HG02884 (cell line): ENCODE results near the gene AFAP1.

Experiments
- ATAC-seq: cut with Tn5 transposase; IDR thresholded peaks from one replicate; pipeline ENCODE4 v1.9.1; 2021; ENCODE audit warnings: mild to moderate bottlenecking, moderate library complexity; ENCODE audit not compliant: unreplicated experiment

Gene AFAP1

GRCh38 chr4:7772711-7773385 lies 166.8 kb downstream of the AFAP1 start:
- no peak for ATAC-seq

GRCh38 chr4:7771541-7772507 lies 167.8 kb downstream of the AFAP1 start:
- peak; percentile 91 for ATAC-seq

GRCh38 chr4:7771056-7771455 lies 168.6 kb downstream of the AFAP1 start:
- ATAC-seq: no peak

GRCh38 chr4:7770224-7771050 lies 169.2 kb downstream of the AFAP1 start:
- ATAC-seq: no peak

GRCh38 chr4:7769396-7770223 lies 170.1 kb downstream of the AFAP1 start:
- no peak for ATAC-seq

- ATAC-seq: no peak
Measured at GRCh38 chr4:7768736-7769135, 170.9 kb downstream of the AFAP1 start.

GRCh38 chr4:7767966-7768365 lies 171.7 kb downstream of the AFAP1 start:
- no peak for ATAC-seq

GRCh38 chr4:7767526-7767925 lies 172.1 kb downstream of the AFAP1 start:
- no peak for ATAC-seq

- no peak for ATAC-seq
Measured at GRCh38 chr4:7766661-7767345, 172.9 kb downstream of the AFAP1 start.

GRCh38 chr4:7766086-7766485 lies 173.6 kb downstream of the AFAP1 start:
- ATAC-seq: no peak

GRCh38 chr4:7765666-7766065 lies 174.0 kb downstream of the AFAP1 start:
- no peak for ATAC-seq

- ATAC-seq: no peak
Measured at GRCh38 chr4:7764466-7764865, 175.2 kb downstream of the AFAP1 start.

- ATAC-seq: no peak
Measured at GRCh38 chr4:7763788-7764187, 175.9 kb downstream of the AFAP1 start.

GRCh38 chr4:7763106-7763505 lies 176.6 kb downstream of the AFAP1 start:
- ATAC-seq: no peak

GRCh38 chr4:7762376-7763030 lies 177.2 kb downstream of the AFAP1 start:
- ATAC-seq: no peak

GRCh38 chr4:7761720-7762119 lies 177.9 kb downstream of the AFAP1 start:
- ATAC-seq: no peak

GRCh38 chr4:7761312-7761711 lies 178.3 kb downstream of the AFAP1 start:
- no peak for ATAC-seq

- ATAC-seq: no peak
Measured at GRCh38 chr4:7760706-7761105, 179.0 kb downstream of the AFAP1 start.

GRCh38 chr4:7760228-7760627 lies 179.4 kb downstream of the AFAP1 start:
- ATAC-seq: no peak
